CD1c-positive myeloid dendritic cell (primary cell): Measurements from ENCODE around the gene AGFG2.
"Not testable (repeated sequence)": the region's sequence is repeated elsewhere in the genome, so short reads cannot be mapped to it uniquely, and the experiment has no call there.

Source experiments
- DNase-seq: peaks from one replicate; pipeline ENCODE4 v3.0.0-alpha.2; 2016; ENCODE audit errors: extremely low spot score

The AGFG2 gene

GRCh38 chr7:100538654-100539435 lies at the start of gene AGFG2:
TSS of gene AGFG2 (plus strand) at chr7:100539203. CDS start at chr7:100539347, 144 bp downstream.
- peak; percentile 100 for DNase-seq

GRCh38 chr7:100489824-100490223 lies 49.2 kb upstream of the AGFG2 start:
- peak; percentile 64 for DNase-seq

GRCh38 chr7:100490483-100491191 lies 48.4 kb upstream of the AGFG2 start:
- DNase-seq: no peak

GRCh38 chr7:100491192-100491578 lies 47.8 kb upstream of the AGFG2 start:
- no peak for DNase-seq

GRCh38 chr7:100492738-100493475 lies 46.1 kb upstream of the AGFG2 start:
- DNase-seq: no peak

- DNase-seq: peak; percentile 47
These were observed 45.3 kb upstream of the AGFG2 start for GRCh38 chr7:100493476-100494264.

- DNase-seq: no peak
These were observed 42.5 kb upstream of the AGFG2 start for GRCh38 chr7:100496509-100496908.

GRCh38 chr7:100500743-100501142 lies 38.3 kb upstream of the AGFG2 start:
- not testable (repeated sequence) for DNase-seq

GRCh38 chr7:100504031-100504430 lies 35.0 kb upstream of the AGFG2 start:
- not testable (repeated sequence) for DNase-seq

GRCh38 chr7:100504887-100505611 lies 34.0 kb upstream of the AGFG2 start:
- no peak for DNase-seq

- DNase-seq: peak; percentile 23
These were observed 32.6 kb upstream of the AGFG2 start for GRCh38 chr7:100506356-100506923.

GRCh38 chr7:100509231-100509630 lies 29.8 kb upstream of the AGFG2 start:
- DNase-seq: no peak

GRCh38 chr7:100510437-100511239 lies 28.4 kb upstream of the AGFG2 start:
- no peak for DNase-seq

- DNase-seq: no peak
These were observed 25.7 kb upstream of the AGFG2 start for GRCh38 chr7:100513212-100513810.

- peak; percentile 37 for DNase-seq
These were observed 23.9 kb upstream of the AGFG2 start for GRCh38 chr7:100515072-100515532.

GRCh38 chr7:100516135-100516812 lies 22.7 kb upstream of the AGFG2 start:
- DNase-seq: no peak

GRCh38 chr7:100517305-100517704 lies 21.7 kb upstream of the AGFG2 start:
- no peak for DNase-seq

- no peak for DNase-seq
These were observed 19.4 kb upstream of the AGFG2 start for GRCh38 chr7:100519580-100519979.

GRCh38 chr7:100520138-100520537 lies 18.9 kb upstream of the AGFG2 start:
- DNase-seq: no peak
